Heart left ventricle (tissue), 13 donors: ENCODE data around the gene ANXA2R.
A peak's percentile ranks its signal among the peaks of the same experiment; 100 is the strongest.

Experiments
- CTCF ChIP-seq, 12 donors: fragments of 200-600 bp; sonication (generic) in 4 of 12; IDR thresholded peaks; one replicate each; pipeline versions ENCODE4 v1.5.0 to v1.8.0; 2018 to 2022; ENCODE audit warnings: antibody characterized with exemption in 12 of 12, mild to moderate bottlenecking in 5 of 12
- POLR2A ChIP-seq, 2 donors: fragments of 450-650 bp; IDR thresholded peaks; one replicate each; pipeline ENCODE4 v1.6.1; 2017; ENCODE audit warnings: antibody characterized with exemption in 2 of 2, mild to moderate bottlenecking in 2 of 2, moderate library complexity in 2 of 2
- donor health status: ischemic (EF 13 %, LVEDD 7.1; RV severe dilation, severe dysfunction).
- donor health status: DM: no; HTN: yes; CAD: no.
- donor health status: DM: no; HTN: no; CAD: no.
- donor health status: ischemic (EF 25% LVEDD 6.9; RV normal size, moderate dysfunction).
- donor health status: ischemic (EF 25% LVEDD 5.7; RV mildly dilated, moderate dysfunction).
- donor health status: ischemic (EF 35%, LVEDD 5.7; RV mildly dilated, moderate dysfunction).
- donor health status: nonischemic (EF 11% LVEDD 7.7; RV severe dilation, severe dysfunction).
- donor health status: DM: yes; HTN: yes; CAD: no.
- donor health status: PGD.
- donor health status: ischemic (EF 29% LVEDD 5.4; RV normal size, mild dysfunction).
- donor health status: nonischemic (EF 23%, LVEDD 6.1; RV moderate dilation, normal function).

DNA sequence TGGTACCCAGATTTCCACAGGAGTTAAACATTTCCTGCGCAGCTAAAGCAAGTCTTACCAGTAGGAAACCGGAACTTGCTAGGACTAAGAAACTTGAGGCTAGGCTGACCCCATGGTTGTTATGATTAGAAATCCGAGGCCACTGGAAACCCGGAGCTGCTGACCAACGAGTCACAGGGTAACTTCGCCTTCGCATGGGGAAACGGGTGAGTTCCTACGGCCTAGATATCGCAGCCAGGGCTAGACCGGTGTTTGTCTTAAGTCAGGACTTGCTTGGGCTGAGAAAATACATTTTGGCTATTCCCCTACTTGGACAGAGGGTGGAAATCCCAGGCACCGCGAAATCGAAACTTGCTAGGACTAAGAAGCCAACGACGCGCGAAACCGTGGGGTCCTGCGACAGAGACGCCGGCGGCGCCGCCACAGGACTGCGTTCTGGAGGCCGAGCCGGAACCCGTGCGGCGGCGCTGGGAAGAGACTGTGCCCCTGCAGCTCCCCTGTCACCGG, 1.6 kb upstream of the ANXA2R start:
- no peak for TF ChIP-seq POLR2A (IDR thresholded peaks at IDR 0.05)
- peak in 1 of 12 donors; percentile 6 for TF ChIP-seq CTCF (IDR thresholded peaks at IDR 0.05)
